ENCODE data around the gene NCLN. TPM values are rescaled to one million over a fixed set of nuclear protein-coding genes. Genes with fewer than 3 reads are reported as not detected.

Gene NCLN, protein sequence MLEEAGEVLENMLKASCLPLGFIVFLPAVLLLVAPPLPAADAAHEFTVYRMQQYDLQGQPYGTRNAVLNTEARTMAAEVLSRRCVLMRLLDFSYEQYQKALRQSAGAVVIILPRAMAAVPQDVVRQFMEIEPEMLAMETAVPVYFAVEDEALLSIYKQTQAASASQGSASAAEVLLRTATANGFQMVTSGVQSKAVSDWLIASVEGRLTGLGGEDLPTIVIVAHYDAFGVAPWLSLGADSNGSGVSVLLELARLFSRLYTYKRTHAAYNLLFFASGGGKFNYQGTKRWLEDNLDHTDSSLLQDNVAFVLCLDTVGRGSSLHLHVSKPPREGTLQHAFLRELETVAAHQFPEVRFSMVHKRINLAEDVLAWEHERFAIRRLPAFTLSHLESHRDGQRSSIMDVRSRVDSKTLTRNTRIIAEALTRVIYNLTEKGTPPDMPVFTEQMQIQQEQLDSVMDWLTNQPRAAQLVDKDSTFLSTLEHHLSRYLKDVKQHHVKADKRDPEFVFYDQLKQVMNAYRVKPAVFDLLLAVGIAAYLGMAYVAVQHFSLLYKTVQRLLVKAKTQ
- 61.7 to 81.5 TPM (median 79.9 TPM) in 5 replicates for total RNA-seq (2022; extraction: Qiagen RNA extraction)

DNA sequence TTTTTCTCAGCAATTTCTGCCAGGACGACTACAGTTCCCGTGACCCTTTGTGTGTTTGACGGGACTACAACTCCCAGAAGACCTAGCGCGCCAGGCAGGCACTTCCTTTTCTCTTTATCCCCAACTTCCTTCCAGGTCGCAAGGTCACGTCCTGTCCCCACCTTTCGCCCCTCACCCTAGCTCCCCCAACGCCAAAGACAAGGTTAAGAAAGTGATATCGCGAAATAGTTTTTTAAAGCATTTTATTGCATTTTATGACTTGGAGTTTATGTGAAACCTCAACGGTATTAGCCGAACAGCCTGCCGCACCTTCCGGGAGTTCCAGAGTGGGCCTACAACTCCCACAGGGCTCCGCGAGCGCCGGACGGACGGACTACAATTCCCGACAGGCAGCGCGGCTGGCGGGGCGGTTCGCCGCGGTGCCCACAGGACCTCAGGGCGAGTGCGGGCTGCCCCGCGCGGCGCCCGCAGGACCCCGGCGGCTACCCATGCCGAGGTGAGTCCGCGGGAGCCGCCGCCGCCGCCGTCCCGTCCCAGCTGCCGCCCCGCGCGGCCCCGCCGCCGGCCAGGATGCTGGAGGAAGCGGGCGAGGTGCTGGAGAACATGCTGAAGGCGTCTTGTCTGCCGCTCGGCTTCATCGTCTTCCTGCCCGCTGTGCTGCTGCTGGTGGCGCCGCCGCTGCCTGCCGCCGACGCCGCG is at the start of gene NCLN:
NCLN (plus strand) TSS at position 470 of the 699 bp plus-strand sequence; CDS start at position 571, 101 bp downstream.

DNA sequence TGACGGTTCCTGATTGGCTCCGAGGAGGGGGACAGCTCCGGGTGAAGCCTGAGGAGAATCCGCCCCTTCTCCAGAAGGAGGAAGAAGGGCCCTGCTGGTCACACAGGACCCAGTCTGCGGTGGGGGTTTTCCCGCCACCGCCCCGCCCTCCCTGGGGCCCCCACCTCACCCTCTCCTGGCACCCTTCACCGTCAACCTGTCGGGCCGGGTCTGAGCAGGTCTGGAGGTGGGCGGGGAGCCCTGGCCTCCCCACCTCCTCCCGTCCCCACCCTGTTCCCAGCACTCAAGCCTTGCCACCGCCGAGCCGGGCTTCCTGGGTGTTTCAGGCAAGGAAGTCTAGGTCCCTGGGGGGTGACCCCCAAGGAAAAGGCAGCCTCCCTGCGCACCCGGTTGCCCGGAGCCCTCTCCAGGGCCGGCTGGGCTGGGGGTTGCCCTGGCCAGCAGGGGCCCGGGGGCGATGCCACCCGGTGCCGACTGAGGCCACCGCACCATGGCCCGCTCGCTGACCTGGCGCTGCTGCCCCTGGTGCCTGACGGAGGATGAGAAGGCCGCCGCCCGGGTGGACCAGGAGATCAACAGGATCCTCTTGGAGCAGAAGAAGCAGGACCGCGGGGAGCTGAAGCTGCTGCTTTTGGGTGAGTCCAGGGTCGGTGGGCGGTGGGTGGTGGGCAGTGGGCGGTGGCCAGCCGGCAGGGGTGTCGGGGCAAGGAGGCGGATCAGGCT is 49.6 kb upstream of the NCLN start, which contains the start of gene GNA15:
GNA15 (plus strand) TSS at position 73 of the 723 bp plus-strand sequence; CDS start at position 491, 418 bp downstream.

DNA sequence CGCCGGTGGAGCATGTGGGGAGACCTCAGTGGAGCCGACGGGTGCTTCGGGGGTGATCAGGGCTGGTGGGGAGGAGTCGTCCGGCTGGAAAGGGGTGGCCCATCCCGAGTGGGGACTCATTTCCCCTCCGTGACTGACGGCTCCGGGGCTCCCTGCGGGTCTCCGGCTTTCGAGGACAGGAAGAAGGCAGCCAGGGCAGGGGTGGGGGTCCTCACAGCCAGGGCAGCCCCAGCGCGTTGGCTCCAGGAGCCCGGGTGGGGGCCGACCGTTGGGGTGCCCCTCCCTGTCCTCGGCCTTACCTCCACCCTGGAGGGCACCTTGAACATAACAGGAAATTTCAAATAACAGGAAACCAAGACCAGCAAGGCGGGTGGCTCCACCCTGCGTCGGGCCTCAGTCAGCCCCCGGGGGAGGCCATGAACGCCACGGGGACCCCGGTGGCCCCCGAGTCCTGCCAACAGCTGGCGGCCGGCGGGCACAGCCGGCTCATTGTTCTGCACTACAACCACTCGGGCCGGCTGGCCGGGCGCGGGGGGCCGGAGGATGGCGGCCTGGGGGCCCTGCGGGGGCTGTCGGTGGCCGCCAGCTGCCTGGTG is 7.3 kb upstream of the NCLN start, which contains the start of gene S1PR4:
S1PR4 (plus strand) TSS at position 393 of the 596 bp plus-strand sequence; CDS start at position 417, 24 bp downstream.

DNA sequence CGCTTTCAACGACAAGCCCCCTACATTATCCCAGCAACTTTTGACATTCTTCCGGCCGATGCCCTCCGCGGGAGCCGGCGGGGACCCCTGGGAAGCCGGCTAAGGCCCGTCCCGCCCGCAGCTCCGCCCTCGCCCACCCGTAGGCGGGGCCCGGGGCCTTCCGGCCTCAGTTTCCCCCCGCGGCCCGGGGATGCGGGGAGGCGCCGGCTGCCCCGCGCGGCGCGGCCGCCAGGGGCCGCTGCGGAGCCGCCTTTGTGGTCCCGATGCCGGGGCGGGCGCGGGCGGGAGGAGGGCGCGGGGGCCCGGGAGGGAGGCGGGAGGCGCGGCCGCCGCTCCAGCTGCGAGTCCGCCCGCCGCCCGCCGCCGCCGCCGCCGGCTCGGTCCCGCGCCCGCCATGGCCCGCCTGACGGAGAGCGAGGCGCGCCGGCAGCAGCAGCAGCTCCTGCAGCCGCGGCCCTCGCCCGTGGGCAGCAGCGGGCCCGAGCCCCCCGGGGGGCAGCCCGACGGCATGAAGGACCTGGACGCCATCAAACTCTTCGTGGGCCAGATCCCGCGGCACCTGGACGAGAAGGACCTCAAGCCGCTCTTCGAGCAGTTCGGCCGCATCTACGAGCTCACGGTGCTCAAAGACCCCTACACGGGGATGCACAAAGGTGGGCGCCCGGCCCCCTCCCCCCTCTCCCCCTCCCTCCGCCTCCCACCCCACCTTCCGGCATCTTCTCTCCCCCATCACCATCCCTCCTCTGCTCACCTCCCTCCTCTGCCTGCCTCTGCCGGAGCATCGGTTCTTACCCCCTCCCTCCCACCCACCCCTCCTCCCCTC is 38.8 kb downstream of the NCLN start, which contains the start of gene CELF5:
CELF5 (plus strand) TSS at position 316 of the 823 bp plus-strand sequence; CDS start at position 395, 79 bp downstream.

Other genes with a start within 250 kb of the NCLN start
- 1.3 to 2.3 TPM (median 1.8 TPM) in 5 replicates for gene ZNF77, start 241.0 kb upstream of the NCLN start, total RNA-seq (2022; extraction: Qiagen RNA extraction)
- gene TLE6, start 208.4 kb upstream of the NCLN start, total RNA-seq (2022; extraction: Qiagen RNA extraction), result 4.1 to 6.6 TPM (median 5.0 TPM) in 5 replicates
- 2.0 to 2.9 TPM (median 2.1 TPM) in 5 replicates for gene TLE2, start 156.7 kb upstream of the NCLN start, total RNA-seq (2022; extraction: Qiagen RNA extraction)
- gene TLE5, start 123.4 kb upstream of the NCLN start, total RNA-seq (2022; extraction: Qiagen RNA extraction), result 194 to 264 TPM (median 258 TPM) in 5 replicates
- gene GNA11, start 91.6 kb upstream of the NCLN start, total RNA-seq (2022; extraction: Qiagen RNA extraction), result 27.2 to 33.6 TPM (median 31.9 TPM) in 5 replicates
- gene GNA15, start 49.9 kb upstream of the NCLN start, total RNA-seq (2022; extraction: Qiagen RNA extraction), result 0.08 TPM in 2 of 5 replicates, not detected in the others
- gene S1PR4, start 7.2 kb upstream of the NCLN start, total RNA-seq (2022; extraction: Qiagen RNA extraction), result 0.08 to 0.33 TPM (median 0.22 TPM) in 4 of 5 replicates, not detected in the other
- gene CELF5, start 38.7 kb downstream of the NCLN start, total RNA-seq (2022; extraction: Qiagen RNA extraction), result 0.32 to 0.59 TPM (median 0.48 TPM) in 5 replicates
- 36.1 to 51.1 TPM (median 44.7 TPM) in 5 replicates for gene NFIC, start 180.7 kb downstream of the NCLN start, total RNA-seq (2022; extraction: Qiagen RNA extraction)